HG03045 (cell line): ENCODE measurements around the gene CD8A.

Experiments used
- ATAC-seq: cut with Tn5 transposase; IDR thresholded peaks from one replicate; pipeline ENCODE4 v1.9.1; 2021; ENCODE audit warnings: mild to moderate bottlenecking, moderate library complexity; ENCODE audit not compliant: unreplicated experiment

CD8A gene

GRCh38 chr2:86809481-86810121, 18.9 kb upstream of the CD8A start:
- no peak for ATAC-seq

- ATAC-seq, result peak; percentile 90
Measured at GRCh38 chr2:86808315-86809161, 17.8 kb upstream of the CD8A start.

GRCh38 chr2:86807468-86808275, 17.0 kb upstream of the CD8A start:
- ATAC-seq, result no peak

GRCh38 chr2:86807133-86807467, 16.4 kb upstream of the CD8A start:
- no peak for ATAC-seq

- ATAC-seq, result no peak
Measured at GRCh38 chr2:86806059-86806857, 15.5 kb upstream of the CD8A start.

GRCh38 chr2:86800856-86801567, 10.3 kb upstream of the CD8A start:
- no peak for ATAC-seq

- ATAC-seq, result no peak
Measured at GRCh38 chr2:86794861-86795260, 4.1 kb upstream of the CD8A start.

- no peak for ATAC-seq
Measured at GRCh38 chr2:86793752-86794151, 3.0 kb upstream of the CD8A start.

GRCh38 chr2:86791573-86791972, 860 bp upstream of the CD8A start:
- no peak for ATAC-seq

GRCh38 chr2:86790134-86790675, 508 bp downstream of the CD8A start:
- ATAC-seq, result no peak

GRCh38 chr2:86789687-86790133, 1.0 kb downstream of the CD8A start:
- no peak for ATAC-seq

- no peak for ATAC-seq
Measured at GRCh38 chr2:86788881-86789686, 1.6 kb downstream of the CD8A start.

GRCh38 chr2:86788165-86788564, 2.5 kb downstream of the CD8A start:
- ATAC-seq, result no peak

- ATAC-seq, result no peak
Measured at GRCh38 chr2:86787736-86788135, 3.0 kb downstream of the CD8A start.

GRCh38 chr2:86786001-86786536, 4.6 kb downstream of the CD8A start:
- no peak for ATAC-seq

- no peak for ATAC-seq
Measured at GRCh38 chr2:86785456-86785855, 5.3 kb downstream of the CD8A start.

GRCh38 chr2:86783615-86784339, 6.9 kb downstream of the CD8A start:
- peak; percentile 92 for ATAC-seq

- ATAC-seq, result no peak
Measured at GRCh38 chr2:86782748-86783147, 8.0 kb downstream of the CD8A start.
